ENCODE data around the gene FAM114A2. TPM values are rescaled to one million over a fixed set of nuclear protein-coding genes. Genes with fewer than 3 reads are reported as not detected.
A peak's percentile ranks its signal among the peaks of the same experiment; 100 is the strongest.

FAM114A2 gene
- polyA plus RNA-seq, 1 donor (not counting 4 experiments of a cell fraction or from before 2014, with no cell fraction given), result 16.3 TPM

GRCh38 chr5:154039458-154039829, 734 bp upstream of the FAM114A2 start:
- Histone ChIP-seq H4K20me1 (ENCODE audit: control insufficient read depth, extremely low read depth, insufficient read depth, low read length) (no peaks in the 10 kb centered on the region), H3K4me1 (ENCODE audit: control insufficient read depth, extremely low read depth, insufficient read depth, low read length) (peaks cover 11% of the 10 kb centered on the region), H3K27me3 (ENCODE audit: control insufficient read depth, extremely low read depth, insufficient read depth, low read length) (no peaks in the 10 kb centered on the region), H3K9me3 (ENCODE audit: control insufficient read depth, low read depth, low read length) (no peaks in the 10 kb centered on the region), H3K27ac (ENCODE audit: control insufficient read depth, insufficient read depth, low read length) (peak overlapping the region; percentile 72), H3K9me1 (ENCODE audit: control insufficient read depth, extremely low read depth, insufficient read depth, low read length) (peaks cover 4% of the 10 kb centered on the region), H3K4me2 (ENCODE audit: control insufficient read depth, extremely low read depth, insufficient read depth, low read depth, low read length) (peak overlapping the region; percentile 91), H3K79me2 (ENCODE audit: control insufficient read depth, insufficient read depth, low read length) (peaks cover 54% of the 10 kb centered on the region), H3K9ac (ENCODE audit: control insufficient read depth, extremely low read depth, insufficient read depth, low read length) (peak overlapping the region; percentile 89), H3K4me3 (ENCODE audit: control insufficient read depth in 2 of 3, extremely low read depth in 1 of 3, insufficient read depth in 2 of 3, low read depth in 1 of 3, low read length in 3 of 3) (peak overlapping the region; percentile 77 to 94 (median 91)), H3K36me3 (ENCODE audit: control insufficient read depth in 2 of 2, extremely low read depth in 1 of 2, insufficient read depth in 2 of 2, low read length in 2 of 2) (no peaks in the 10 kb centered on the region), H2AFZ (ENCODE audit: control insufficient read depth, low read length) (peak overlapping the region; percentile 90)
- FAIRE-seq (no peak), DNase-seq (ENCODE audit: low read depth, low spot score) (no peak)
- dilution Hi-C loops (cut with MboI; ENCODE audit: extremely low pct_ligation_motif_present, low sequenced_read_pairs), result no loop called here
- no peak for TF ChIP-seq CTCF (optimal IDR thresholded peaks at IDR 0.05 in 1 of 3, IDR thresholded peaks at IDR 0.05 in 1 of 3, conservative IDR thresholded peaks at IDR 0.05 in 1 of 3; ENCODE audit: extremely low read depth in 1 of 3, insufficient read depth in 2 of 3, low read length in 3 of 3)

- Histone ChIP-seq H3K9ac (ENCODE audit: control insufficient read depth, extremely low read depth, insufficient read depth, low read length) (peak overlapping the region; percentile 89), H3K79me2 (ENCODE audit: control insufficient read depth, insufficient read depth, low read length) (peaks cover 46% of the 10 kb centered on the region), H3K9me3 (ENCODE audit: control insufficient read depth, low read depth, low read length) (no peaks in the 10 kb centered on the region), H3K9me1 (ENCODE audit: control insufficient read depth, extremely low read depth, insufficient read depth, low read length) (no peaks in the 10 kb centered on the region), H3K27ac (ENCODE audit: control insufficient read depth, insufficient read depth, low read length) (peak overlapping the region; percentile 72), H3K4me1 (ENCODE audit: control insufficient read depth, extremely low read depth, insufficient read depth, low read length) (peaks cover 11% of the 10 kb centered on the region), H2AFZ (ENCODE audit: control insufficient read depth, low read length) (peak overlapping the region; percentile 90), H3K4me2 (ENCODE audit: control insufficient read depth, extremely low read depth, insufficient read depth, low read depth, low read length) (peak overlapping the region; percentile 88), H3K36me3 (ENCODE audit: control insufficient read depth in 2 of 2, extremely low read depth in 1 of 2, insufficient read depth in 2 of 2, low read length in 2 of 2) (no peaks in the 10 kb centered on the region), H3K4me3 (ENCODE audit: control insufficient read depth in 2 of 3, extremely low read depth in 1 of 3, insufficient read depth in 2 of 3, low read depth in 1 of 3, low read length in 3 of 3) (peak overlapping the region; percentile 77 to 94 (median 91)), H4K20me1 (ENCODE audit: control insufficient read depth, extremely low read depth, insufficient read depth, low read length) (no peaks in the 10 kb centered on the region), H3K27me3 (ENCODE audit: control insufficient read depth, extremely low read depth, insufficient read depth, low read length) (no peaks in the 10 kb centered on the region)
- TF ChIP-seq CTCF (optimal IDR thresholded peaks at IDR 0.05 in 1 of 3, IDR thresholded peaks at IDR 0.05 in 1 of 3, conservative IDR thresholded peaks at IDR 0.05 in 1 of 3; ENCODE audit: extremely low read depth in 1 of 3, insufficient read depth in 2 of 3, low read length in 3 of 3) (no peak), EZH2 (IDR thresholded peaks at IDR 0.05; ENCODE audit: low read length) (no peak)
- peak; percentile 29 for FAIRE-seq
- dilution Hi-C loops (cut with MboI; ENCODE audit: extremely low pct_ligation_motif_present, low sequenced_read_pairs), result no loop called here
- no peak for DNase-seq (ENCODE audit: low read depth, low spot score)
Measured at GRCh38 chr5:154038261-154038706, 426 bp downstream of the FAM114A2 start.

Data from keratinocyte (primary cell).